Left ventricle myocardium inferior (tissue), 1 donor: Measurements from ENCODE around the gene DYNLT5. TPM values are rescaled to one million over a fixed set of nuclear protein-coding genes. Genes with fewer than 3 reads are reported as not detected.
"Not testable (repeated sequence)": the region's sequence is repeated elsewhere in the genome, so short reads cannot be mapped to it uniquely, and the experiment has no call there.

Experiments used
- DNase-seq: peaks from one replicate; pipeline ENCODE4 v3.0.0-alpha.2; 2020
- H3K27ac ChIP-seq: fragments of 200-600 bp; replicated peaks from 2 replicates; pipeline ENCODE4 v1.8.0; 2021
- H3K27me3 ChIP-seq: fragments of 200-600 bp; 2 replicates; pipeline ENCODE4 v1.8.0; 2021; ENCODE audit warnings: low read depth
- H3K36me3 ChIP-seq: fragments of 200-600 bp; 2 replicates; pipeline ENCODE4 v1.8.0; 2021
- H3K4me1 ChIP-seq: fragments of 200-600 bp; 2 replicates; pipeline ENCODE4 v1.8.0; 2021
- H3K4me3 ChIP-seq: fragments of 200-600 bp; 2 replicates; pipeline ENCODE4 v1.8.0; 2021; ENCODE audit warnings: mild to moderate bottlenecking, moderate library complexity
- H3K9me3 ChIP-seq: fragments of 200-600 bp; replicated peaks from 2 replicates; pipeline ENCODE4 v1.8.0; 2021
- intact Hi-C: fragments of 100-400 bp; cut with micrococcal nuclease; formaldehyde crosslinking; loops from one replicate; pipeline ENCODE4 v1.11.0; 2022
- total RNA-seq: library from RNA; stranded (reverse); fragmentation: NEBNext Ultra II Directional; extraction: Animal tissue kit (Norgen Biotek cat#: 25700); gene quantifications from one replicate; pipeline ENCODE4 v1.2.1, GENCODE V29; 2021
- TF ChIP-seq, protein P1 (sequence below): fragments of 200-600 bp; IDR thresholded peaks from 2 replicates; pipeline ENCODE4 v1.8.0; 2021; ENCODE audit warnings: antibody characterized with exemption, mild to moderate bottlenecking, borderline replicate concordance
- donor health status: DM: no; HTN: yes; CAD: no; lungs with severe emphysema.

DYNLT5 gene
- total RNA-seq, 1 donor from 2014 or later, result 3.1 TPM

DNA sequence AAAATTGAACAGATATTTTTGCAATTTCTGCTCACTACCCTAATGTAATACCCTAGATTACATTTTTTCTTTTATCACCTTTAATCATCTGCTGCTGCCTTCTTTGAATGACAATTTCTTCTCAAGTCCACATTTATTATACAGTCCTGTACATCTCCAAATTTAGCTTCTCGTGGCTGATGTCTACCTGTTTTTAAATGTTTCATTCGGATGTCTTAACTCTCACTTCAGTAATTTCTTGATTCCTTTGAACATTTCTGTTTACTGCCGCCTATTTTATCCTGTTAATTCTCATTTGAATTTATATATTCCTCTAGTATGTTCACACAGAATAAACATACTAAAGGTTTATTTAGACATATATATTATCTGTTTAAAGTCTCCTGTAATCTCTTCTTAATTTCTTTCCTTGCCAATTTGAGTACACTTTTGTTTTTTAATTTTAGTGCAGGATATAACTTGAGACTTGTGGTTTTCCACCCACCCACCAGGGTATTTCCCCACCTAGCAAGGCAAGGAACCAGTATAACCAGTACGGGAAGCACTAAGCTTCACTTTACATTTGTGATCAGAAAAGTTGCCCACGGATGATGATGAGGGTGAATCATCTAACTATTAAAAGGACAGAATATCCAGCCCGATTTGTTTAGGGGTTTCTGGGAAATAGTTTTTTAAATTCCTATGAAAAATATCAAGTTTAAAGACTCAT lies 36.1 kb downstream of the DYNLT5 start:
- no peak for DNase-seq
- no peaks in the 10 kb centered on the region for H3K27me3 ChIP-seq
- H3K4me1 ChIP-seq, result no peaks in the 10 kb centered on the region
- no peaks in the 10 kb centered on the region for H3K36me3 ChIP-seq
- no peak overlapping the region for H3K4me3 ChIP-seq
- intact Hi-C loops, result no loop called here
- H3K9me3 ChIP-seq, result no peaks in the 10 kb centered on the region
- H3K27ac ChIP-seq, result no peak overlapping the region
- TF ChIP-seq, protein P1, sequence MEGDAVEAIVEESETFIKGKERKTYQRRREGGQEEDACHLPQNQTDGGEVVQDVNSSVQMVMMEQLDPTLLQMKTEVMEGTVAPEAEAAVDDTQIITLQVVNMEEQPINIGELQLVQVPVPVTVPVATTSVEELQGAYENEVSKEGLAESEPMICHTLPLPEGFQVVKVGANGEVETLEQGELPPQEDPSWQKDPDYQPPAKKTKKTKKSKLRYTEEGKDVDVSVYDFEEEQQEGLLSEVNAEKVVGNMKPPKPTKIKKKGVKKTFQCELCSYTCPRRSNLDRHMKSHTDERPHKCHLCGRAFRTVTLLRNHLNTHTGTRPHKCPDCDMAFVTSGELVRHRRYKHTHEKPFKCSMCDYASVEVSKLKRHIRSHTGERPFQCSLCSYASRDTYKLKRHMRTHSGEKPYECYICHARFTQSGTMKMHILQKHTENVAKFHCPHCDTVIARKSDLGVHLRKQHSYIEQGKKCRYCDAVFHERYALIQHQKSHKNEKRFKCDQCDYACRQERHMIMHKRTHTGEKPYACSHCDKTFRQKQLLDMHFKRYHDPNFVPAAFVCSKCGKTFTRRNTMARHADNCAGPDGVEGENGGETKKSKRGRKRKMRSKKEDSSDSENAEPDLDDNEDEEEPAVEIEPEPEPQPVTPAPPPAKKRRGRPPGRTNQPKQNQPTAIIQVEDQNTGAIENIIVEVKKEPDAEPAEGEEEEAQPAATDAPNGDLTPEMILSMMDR, result no peak

DNA sequence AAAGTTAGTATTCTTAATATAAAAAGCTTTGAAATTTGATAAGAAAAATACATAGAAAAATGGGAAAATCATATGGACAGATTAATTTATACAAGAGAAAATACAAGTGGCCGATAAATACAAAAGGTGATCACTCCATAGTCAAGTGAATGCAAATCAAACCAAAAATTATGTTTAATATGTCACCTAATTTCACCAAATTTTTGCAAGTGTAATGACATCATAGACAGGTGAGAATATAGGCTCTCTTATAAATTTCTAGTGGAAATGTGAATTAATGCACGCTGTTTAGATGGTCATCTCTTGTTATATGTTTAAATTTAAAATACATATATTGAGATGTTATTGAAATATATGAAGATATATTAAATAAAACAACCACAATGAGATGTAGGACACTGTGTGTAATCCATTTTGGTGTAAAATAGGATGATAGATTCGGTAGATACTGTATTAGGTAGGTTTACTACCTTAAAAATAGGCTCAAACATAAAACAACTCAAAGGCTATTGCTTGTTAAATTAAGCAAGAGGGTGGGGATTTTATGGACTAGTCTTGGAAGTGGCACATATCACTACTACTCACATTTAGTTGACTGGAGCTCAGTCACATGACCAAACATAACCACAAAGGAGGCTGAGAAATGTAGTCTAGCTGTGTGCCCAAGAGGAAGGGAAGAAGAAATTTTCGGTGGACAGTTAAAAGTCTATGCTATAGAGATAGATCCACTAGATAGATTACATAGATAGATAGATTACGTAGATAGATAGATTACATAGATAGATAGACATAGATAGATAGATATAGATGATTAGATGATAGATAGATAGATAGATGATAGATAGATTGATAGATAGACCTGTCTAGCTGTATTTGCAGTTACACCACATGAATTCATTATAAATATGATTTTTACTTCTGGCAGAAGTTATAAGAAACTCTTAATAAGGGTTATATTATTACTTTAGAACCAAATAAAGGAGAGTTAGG lies 39.7 kb downstream of the DYNLT5 start:
- intact Hi-C loops, result no loop called here
- TF ChIP-seq, protein P1, result no peak
- no peak overlapping the region for H3K27ac ChIP-seq
- H3K36me3 ChIP-seq, result no peaks in the 10 kb centered on the region
- no peaks in the 10 kb centered on the region for H3K4me1 ChIP-seq
- no peak overlapping the region for H3K4me3 ChIP-seq
- H3K9me3 ChIP-seq, result no peaks in the 10 kb centered on the region
- no peaks in the 10 kb centered on the region for H3K27me3 ChIP-seq
- DNase-seq, result no peak

DNA sequence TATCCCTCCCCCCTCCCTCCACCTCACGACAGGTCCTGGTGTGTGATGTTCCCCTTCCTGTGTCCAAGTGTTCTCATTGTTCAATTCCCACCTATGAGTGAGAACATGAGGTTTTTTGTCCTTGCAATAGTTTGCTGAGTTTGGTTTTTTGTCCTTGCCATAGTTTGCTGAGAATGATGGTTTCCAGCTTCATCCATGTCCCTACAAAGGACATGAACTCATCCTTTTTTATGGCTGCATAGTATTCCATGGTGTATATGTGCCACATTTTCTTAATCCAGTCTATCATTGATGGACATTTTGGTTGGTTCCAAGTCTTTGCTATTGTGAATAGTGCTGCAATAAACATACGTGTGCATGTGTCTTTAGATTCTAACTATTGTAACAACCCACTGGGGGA lies 43.6 kb downstream of the DYNLT5 start:
- DNase-seq, H3K36me3 ChIP-seq, H3K27me3 ChIP-seq, H3K4me3 ChIP-seq, H3K4me1 ChIP-seq, intact Hi-C loops, H3K27ac ChIP-seq, H3K9me3 ChIP-seq: not testable (repeated sequence)

DNA sequence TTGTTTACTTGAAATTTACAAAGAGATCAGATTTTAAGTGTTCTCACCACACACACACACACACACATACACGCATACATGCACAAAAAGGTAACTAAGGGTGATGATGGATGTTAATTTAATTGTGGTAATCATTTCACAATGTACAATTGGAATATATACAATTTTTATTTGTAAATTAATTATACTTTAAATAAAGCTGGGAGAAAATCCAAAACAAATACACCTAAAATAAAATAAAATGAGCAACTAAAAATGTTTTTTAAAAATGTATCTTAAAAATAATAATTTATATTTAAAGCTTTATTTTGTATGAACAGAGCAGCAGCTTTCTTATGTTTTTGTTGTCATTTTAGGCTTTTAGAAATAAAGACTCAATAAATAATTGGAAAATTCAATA lies 57.0 kb downstream of the DYNLT5 start:
- H3K27me3 ChIP-seq, result no peaks in the 10 kb centered on the region
- TF ChIP-seq, protein P1, result no peak
- H3K4me1 ChIP-seq, result no peaks in the 10 kb centered on the region
- no peak for DNase-seq
- H3K4me3 ChIP-seq, result no peak overlapping the region
- H3K36me3 ChIP-seq, result no peaks in the 10 kb centered on the region
- intact Hi-C loops, result no loop called here
- peaks cover 4% of the 10 kb centered on the region for H3K9me3 ChIP-seq
- no peak overlapping the region for H3K27ac ChIP-seq

DNA sequence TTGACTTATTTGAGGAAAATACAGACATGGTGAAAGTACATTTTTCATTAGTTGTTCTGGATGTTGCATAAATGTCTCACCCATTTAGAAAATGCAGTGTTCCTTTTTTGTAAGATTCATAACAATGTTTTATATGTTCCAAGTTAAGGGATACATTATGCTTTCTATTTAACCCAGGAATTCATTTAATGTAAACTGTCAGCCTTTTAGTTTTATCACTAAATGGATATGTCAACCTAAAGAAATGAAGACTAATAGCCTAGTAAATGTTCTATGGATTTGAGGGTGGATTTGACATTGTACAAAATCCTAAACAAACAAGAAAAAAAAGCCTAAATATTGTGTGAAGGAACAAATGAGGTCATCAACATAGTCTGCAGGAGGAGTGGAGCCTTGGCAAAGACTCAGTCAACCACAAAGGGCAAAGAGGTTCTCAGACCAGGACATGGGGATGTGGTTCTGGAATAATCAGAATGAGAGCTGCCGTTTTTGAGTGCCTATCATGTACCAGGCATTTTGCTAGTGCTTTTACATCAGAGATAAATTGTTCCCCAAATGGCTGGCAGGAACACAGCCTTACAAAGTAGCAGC lies 57.6 kb downstream of the DYNLT5 start:
- Histone ChIP-seq H3K27ac (no peak overlapping the region), H3K27me3 (no peaks in the 10 kb centered on the region), H3K4me3 (no peak overlapping the region), H3K9me3 (peaks cover 4% of the 10 kb centered on the region), H3K4me1 (no peaks in the 10 kb centered on the region), H3K36me3 (no peaks in the 10 kb centered on the region)
- TF ChIP-seq, protein P1, result no peak
- intact Hi-C loops, result no loop called here
- DNase-seq, result no peak
